Measurements from ENCODE around the gene HPGD. TPM values are rescaled to one million over a fixed set of nuclear protein-coding genes. Genes with fewer than 3 reads are reported as not detected.

HPGD gene
- total RNA-seq, 2 donors from 2014 or later: 62.3 to 159 TPM

DNA sequence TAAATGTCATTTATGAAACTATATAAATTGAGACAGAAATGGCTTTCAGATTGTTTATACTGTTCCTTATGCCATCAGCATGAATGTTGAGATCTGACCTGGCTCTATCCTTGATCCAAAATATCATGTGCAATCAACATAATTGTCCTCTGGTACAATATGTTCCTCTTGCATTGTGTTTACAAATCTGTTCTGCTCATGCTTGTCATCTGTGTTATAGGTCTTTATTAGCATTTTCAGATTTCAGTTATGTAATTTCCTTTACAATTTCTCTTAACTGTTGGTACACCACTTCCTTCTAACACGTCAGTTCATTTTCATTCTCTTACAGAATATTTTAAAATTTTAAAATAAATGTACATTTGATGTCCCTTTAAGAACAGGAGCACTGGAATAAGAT, 1.6 kb downstream of the HPGD start:
- Histone ChIP-seq H3K27me3 (no peaks in the 10 kb centered on the region), H3K27ac (no peak overlapping the region), H3K36me3 (no peaks in the 10 kb centered on the region), H3K9me3 (no peaks in the 10 kb centered on the region), H3K9ac (ENCODE audit: low read depth in 2 of 2, low read length in 2 of 2) (no peak overlapping the region), H3K4me1 (no peaks in the 10 kb centered on the region), H3K4me3 (no peak overlapping the region)
- no peak for DNase-seq
- TF ChIP-seq, protein P1, sequence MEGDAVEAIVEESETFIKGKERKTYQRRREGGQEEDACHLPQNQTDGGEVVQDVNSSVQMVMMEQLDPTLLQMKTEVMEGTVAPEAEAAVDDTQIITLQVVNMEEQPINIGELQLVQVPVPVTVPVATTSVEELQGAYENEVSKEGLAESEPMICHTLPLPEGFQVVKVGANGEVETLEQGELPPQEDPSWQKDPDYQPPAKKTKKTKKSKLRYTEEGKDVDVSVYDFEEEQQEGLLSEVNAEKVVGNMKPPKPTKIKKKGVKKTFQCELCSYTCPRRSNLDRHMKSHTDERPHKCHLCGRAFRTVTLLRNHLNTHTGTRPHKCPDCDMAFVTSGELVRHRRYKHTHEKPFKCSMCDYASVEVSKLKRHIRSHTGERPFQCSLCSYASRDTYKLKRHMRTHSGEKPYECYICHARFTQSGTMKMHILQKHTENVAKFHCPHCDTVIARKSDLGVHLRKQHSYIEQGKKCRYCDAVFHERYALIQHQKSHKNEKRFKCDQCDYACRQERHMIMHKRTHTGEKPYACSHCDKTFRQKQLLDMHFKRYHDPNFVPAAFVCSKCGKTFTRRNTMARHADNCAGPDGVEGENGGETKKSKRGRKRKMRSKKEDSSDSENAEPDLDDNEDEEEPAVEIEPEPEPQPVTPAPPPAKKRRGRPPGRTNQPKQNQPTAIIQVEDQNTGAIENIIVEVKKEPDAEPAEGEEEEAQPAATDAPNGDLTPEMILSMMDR (IDR thresholded peaks at IDR 0.05): no peak
- intact Hi-C loops (cut with DNase I): loop anchor here (10.0 kb wide), 1 partner anchor 156 kb away; no protein-coding TSS in a partner anchor

DNA sequence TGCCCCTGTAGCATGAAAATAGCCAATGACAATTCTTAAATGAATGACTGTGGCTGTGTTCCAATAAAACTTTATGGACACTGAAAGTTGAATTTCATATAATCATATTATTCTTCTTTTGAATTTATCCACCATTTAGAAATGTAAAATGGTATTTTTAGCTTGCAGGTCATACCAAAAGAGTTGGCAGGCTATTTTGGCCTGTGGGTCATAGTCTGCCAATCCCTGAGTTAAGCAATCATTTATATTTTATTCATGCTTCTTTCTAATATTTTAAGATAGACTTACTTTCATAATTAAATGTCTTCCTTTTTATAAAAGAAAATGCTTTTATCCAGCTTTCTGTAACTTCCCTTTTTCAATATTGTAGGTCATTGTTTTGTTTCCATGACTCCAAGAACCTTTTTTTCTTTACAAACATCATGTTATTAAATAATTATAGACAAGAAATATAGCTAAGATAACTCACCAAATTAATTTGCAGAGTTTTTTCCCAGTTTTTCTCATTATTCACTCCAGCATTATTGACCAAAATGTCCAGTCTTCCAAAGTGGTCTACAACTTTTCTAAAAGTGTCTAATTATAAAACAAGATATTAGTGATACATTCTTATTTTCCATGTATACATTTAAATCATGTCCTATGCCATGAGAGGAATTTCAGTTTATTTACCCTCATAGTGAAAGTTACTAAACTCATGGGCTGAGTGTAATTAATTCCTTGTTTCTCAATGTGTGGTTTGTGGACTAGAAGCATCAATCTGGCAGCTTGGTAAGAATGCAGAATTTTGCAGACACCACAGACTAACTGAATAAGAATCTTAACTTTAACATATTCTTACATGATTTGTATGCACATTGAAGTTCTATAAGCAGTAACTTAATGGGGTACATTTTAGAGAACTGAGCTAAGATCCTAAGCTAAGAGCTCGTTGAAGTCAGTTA, 4.5 kb downstream of the HPGD start:
- DNase-seq: no peak
- Histone ChIP-seq H3K4me3 (no peak overlapping the region), H3K9ac (ENCODE audit: low read depth in 2 of 2, low read length in 2 of 2) (no peak overlapping the region), H3K36me3 (no peaks in the 10 kb centered on the region), H3K27ac (no peak overlapping the region), H3K9me3 (no peaks in the 10 kb centered on the region), H3K4me1 (no peaks in the 10 kb centered on the region), H3K27me3 (no peaks in the 10 kb centered on the region)
- intact Hi-C loops (cut with DNase I): no loop called here
- TF ChIP-seq, protein P1 (IDR thresholded peaks at IDR 0.05): no peak

- Histone ChIP-seq H3K4me3 (no peak overlapping the region), H3K27ac (no peak overlapping the region), H3K27me3 (no peaks in the 10 kb centered on the region), H3K9ac (ENCODE audit: low read depth in 2 of 2, low read length in 2 of 2) (no peak overlapping the region), H3K36me3 (no peaks in the 10 kb centered on the region), H3K9me3 (no peaks in the 10 kb centered on the region), H3K4me1 (no peaks in the 10 kb centered on the region)
- TF ChIP-seq, protein P1 (IDR thresholded peaks at IDR 0.05): no peak
- no peak for DNase-seq
- intact Hi-C loops (cut with DNase I): no loop called here
Measured at GRCh38 chr4:174516794-174517193, 5.5 kb downstream of the HPGD start.

DNA sequence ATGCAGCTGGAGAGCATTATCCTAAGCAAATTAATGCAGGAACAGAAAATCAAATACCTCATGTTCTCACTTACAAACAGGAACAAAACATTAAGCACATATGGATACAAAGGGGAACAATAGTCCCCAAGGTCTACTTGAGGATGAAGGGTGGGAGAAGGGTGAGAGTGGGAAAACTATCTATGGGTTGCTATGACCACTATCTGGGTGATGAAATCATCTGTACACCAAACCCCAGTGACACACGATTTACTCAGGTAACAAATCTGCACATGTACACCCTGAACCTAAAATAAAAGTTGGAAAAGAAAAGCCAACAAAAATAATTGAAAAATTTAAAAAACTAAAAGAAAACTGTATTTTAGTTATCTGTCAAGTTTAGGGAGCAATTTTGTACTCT, 5.9 kb downstream of the HPGD start:
- Histone ChIP-seq H3K27ac (no peak overlapping the region), H3K4me3 (no peak overlapping the region), H3K4me1 (no peaks in the 10 kb centered on the region), H3K9ac (ENCODE audit: low read depth in 2 of 2, low read length in 2 of 2) (no peak overlapping the region), H3K27me3 (no peaks in the 10 kb centered on the region), H3K9me3 (no peaks in the 10 kb centered on the region), H3K36me3 (no peaks in the 10 kb centered on the region)
- no peak for DNase-seq
- TF ChIP-seq, protein P1 (IDR thresholded peaks at IDR 0.05): no peak
- intact Hi-C loops (cut with DNase I): no loop called here

- DNase-seq: no peak
- Histone ChIP-seq H3K4me1 (no peaks in the 10 kb centered on the region), H3K9ac (ENCODE audit: low read depth in 2 of 2, low read length in 2 of 2) (no peak overlapping the region), H3K27me3 (no peaks in the 10 kb centered on the region), H3K4me3 (no peak overlapping the region), H3K36me3 (no peaks in the 10 kb centered on the region), H3K9me3 (no peaks in the 10 kb centered on the region), H3K27ac (no peak overlapping the region)
- intact Hi-C loops (cut with DNase I): no loop called here
- TF ChIP-seq, protein P1 (IDR thresholded peaks at IDR 0.05): no peak
Measured at GRCh38 chr4:174512745-174513144, 9.5 kb downstream of the HPGD start.
